ENCODE results near the gene SOHLH1.
"Not testable (repeated sequence)": the region's sequence is repeated elsewhere in the genome, so short reads cannot be mapped to it uniquely, and the experiment has no call there.

Gene SOHLH1

DNA sequence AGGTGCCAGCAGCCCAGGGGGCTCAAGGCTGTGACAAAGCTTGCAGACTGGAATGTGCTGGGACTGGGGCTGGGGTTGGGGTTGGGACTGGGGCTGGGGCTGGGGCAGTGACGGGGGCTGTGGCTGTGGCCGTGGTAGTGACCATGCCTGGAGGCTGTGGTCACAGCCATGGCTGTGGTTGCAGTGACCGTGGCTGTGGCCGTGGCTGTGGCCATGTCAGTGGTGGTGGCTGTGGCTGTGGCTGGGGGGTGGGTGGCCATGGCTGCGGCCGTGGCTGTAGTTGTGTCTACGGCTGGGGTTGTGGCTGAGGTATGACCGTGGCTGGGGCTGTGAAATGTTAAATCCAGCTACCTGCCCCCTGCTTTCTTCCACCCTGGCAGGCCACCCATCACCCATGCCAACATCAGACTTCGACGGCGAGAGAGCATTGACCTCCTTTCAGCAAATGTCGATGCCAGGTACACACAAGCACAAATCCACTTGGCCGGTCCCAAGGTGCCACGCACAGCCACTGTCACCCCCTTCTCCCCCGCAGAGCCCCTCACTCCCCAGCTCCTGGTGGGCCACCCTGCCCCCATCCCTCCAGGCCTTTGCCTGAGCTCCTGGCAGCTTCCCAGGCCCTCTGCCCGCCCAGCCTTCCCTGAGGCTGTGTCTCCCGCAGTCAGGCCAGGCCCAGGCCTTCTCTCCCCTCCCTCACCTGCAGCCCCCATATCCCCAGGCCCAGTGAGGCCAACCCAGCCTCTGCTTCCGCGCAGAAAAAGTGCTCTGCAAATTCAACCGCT, 20.9 kb downstream of the SOHLH1 start:
- no peak for DNase-seq (ENCODE audit: low read depth in 2 of 2)

DNA sequence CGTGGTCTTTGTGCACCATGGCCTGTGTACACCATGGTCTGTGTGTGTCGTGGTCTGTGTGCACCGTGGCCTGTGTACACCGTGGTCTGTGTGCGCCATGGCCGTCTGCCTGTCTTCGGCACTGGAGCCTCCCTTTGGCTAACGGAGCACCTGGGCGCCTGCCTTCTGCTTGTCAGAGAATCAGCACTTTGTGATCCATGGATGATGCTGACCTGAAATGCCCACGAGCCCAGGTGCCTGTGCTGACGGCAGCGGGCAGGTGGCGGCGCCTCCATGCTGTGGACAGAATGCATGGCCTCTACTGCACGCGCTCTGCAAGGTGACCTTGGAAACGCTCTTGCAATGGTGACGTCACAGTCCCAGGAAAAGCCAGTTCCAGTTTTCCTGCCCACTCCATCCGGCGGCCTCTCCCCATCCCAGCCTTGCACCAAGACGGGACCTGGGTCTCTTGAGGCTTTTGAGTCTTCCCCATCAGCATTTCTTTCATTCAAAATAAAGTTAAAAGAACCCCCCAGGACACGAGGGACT, 21.6 kb downstream of the SOHLH1 start:
- DNase-seq (ENCODE audit: low read depth in 2 of 2) = no peak

DNA sequence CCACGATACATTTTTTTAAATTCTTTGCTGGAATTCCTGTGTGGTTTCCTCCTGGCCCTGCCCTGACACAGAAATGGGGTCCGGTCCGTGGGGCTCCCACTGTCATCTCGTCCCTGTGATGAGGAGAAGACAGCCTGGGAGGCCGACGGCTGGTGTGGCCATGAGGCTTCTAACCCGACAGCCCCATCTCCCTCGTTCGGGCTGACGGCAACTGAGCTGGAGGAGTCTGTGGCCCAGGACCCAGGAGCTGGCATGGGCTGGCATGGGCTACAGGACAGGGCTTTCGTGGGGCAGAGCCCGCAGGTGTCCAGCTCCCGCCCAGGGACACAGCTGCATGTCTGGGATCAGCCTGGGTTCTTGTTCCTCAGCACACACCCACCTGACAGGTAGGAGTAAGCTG, 22.4 kb downstream of the SOHLH1 start:
- no peak for DNase-seq (ENCODE audit: low read depth in 2 of 2)

DNA sequence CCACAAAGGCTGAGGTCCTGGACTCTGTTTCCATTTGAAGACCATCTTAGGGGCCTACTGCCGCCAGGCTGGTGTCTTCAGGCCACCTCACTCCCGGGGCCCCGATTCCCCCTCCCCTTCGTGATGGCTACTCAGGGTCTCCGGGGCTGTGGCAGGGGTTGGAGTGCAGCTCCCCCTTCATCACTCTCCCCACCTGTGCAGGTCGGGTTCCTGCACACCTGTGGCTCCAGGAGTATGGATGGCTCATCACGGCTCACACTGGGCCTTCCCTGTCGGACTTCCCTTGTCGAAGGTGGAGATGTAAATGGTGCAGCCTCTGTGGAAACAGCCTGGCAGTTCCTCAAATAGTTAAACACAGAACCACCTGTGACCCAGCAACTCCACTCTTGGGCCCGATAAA, 24.3 kb downstream of the SOHLH1 start:
- DNase-seq (ENCODE audit: low read depth in 2 of 2) = no peak

DNA sequence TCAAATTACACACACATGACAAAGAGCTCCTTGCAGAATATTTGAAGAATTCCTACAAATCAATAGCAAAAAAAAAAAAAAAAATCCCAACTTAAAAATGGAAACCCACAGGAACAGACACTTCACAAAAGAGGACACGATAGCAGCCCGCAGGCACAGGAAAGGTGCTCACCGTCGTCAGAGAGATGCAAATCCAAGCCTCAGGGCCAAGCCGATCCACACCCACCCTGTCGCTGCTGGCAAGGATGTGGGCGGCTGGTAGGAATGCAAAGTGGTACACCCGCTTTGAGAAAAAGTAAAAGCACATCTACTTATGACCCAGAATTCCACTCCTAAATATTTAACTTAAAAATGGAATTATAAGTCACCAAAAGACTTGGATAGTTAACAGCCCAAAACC, 25.3 kb downstream of the SOHLH1 start:
- no peak for DNase-seq (ENCODE audit: low read depth in 2 of 2)

DNA sequence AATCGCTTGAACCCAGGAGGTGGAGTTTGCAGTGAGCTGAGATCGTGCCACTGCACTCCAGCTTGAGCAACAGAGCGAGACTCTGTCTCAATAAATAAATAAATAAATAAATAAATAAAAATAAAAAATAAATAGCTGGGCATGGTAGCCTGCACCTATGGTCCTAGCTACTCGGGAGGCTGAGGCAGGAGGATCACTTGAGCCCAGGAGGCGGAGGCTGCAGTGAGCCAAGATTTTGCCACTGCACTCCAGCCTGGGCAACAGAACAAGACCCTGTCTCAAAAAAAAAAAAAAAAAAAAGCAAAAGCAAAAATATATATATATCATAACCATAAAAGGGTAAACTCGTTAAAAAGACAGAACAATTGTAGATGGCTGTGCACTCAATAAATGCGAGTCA, 26.5 kb downstream of the SOHLH1 start:
- DNase-seq (ENCODE audit: low read depth in 2 of 2) = not testable (repeated sequence)

DNA sequence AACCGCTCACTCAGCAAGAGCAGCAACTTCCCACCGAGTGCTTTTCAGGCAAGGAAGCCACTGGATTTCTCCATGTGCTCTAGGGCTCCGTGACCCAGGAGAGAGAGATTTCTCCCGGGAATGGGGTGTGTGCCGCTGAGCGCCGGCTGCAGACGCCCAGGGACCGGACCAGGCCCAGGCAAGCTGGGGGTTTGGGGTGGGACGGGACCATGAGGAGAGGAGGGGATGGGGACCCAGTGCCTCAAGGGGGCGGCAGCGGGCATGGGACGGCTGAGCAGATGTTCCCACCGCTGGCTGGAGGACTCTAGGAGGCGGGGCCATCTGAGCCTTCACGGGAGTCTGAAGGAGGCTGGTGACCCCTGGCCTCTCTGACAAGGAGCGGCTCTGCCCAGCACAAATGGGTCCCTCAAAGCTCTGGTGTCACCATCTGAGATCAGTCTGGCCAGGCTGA, 27.7 kb downstream of the SOHLH1 start:
- DNase-seq (ENCODE audit: low read depth in 2 of 2) = no peak

DNA sequence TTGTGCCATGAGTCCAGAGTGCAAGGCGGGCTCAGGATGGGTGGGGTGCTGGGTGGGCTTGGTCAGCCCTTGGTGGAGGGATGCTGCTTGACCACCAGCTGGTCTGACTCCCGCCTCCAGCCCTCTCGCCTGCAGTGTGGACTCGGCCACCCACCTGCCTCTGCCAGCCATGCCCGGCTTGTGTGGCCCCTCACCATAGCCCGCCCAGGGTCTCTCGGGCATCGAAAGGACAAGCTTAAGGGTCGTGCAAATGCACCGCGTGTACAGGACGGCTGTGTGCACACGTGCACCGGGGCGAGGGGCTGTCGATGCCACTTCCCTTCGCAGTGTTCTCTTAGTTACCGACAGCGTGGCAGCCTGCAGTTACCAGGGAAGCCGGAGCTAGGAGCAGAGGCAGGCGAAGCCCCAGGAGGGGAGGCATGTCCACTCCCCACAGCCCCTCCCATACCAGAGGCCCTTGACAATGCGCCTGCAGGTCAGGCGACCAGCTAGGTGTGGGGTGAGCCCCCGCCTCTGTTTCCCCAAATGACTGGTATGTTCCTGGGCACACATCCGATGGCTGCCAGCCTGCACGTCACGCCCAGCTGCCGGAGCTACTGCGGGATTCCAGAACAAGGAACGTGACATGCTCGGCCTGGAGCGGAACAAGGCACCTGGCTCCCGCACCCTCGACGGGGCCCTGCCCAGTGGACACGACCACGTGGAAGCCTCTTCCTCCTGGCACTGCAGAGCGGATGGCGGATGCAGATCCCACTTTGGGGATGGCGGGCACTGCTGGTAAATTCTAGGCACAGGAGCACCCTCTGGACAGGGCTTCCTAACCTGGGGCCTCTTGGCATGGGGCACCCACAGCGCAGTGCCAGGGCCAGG, 28.3 kb downstream of the SOHLH1 start:
- no peak for DNase-seq (ENCODE audit: low read depth in 2 of 2)

DNA sequence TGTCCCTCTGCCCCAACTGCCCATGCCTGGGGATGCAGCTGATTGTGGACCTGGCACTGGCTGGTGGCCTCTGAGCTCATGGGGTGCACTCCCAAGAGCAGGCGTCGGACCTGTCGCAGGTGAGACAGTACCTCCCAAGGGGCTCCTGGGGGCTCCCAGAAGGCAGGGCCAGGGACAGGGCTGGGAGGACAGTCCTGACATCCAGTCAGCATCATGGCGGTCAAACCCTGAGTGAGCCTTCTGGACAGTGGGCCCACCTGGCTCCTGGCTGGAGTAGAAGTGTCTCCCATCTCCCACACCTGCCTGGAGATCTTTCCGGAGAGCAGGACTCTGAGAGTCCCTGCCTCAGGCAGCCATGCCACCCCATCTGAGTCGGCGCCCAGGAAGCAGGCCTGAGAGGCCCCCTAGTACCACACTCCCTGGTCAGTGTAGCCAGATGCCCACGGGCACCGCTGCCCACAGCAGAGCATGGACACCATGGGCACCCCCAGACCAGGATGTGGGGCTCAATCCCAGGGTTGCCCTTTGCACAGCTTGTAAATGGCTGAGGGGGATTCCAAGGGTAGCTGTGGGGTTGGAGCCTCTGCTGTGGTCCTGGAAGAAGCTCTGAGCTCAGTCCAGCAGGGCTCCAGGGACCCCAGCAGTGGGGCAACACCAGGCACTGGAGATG, 29.5 kb downstream of the SOHLH1 start:
- no peak for DNase-seq (ENCODE audit: low read depth in 2 of 2)

DNA sequence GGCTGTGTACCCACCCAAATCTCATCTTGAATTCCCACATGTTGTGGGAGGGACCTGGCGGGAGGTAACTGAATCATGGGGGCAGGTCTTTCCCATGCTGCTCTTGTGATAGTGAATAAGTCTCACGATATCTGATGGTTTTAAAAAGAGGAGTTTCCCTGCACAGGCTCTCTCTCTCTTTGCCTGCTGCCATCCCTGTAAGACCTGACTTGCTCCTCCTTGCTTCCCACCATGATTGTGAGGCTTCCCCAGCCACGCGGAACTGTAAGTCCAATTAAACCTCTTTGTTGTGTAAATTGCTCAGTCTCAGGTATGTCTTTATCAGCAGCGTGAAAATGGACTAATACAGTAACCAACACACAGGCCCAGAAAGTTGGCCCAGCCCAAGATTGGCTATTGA, 30.3 kb downstream of the SOHLH1 start:
- DNase-seq (ENCODE audit: low read depth in 2 of 2) = not testable (repeated sequence)

DNA sequence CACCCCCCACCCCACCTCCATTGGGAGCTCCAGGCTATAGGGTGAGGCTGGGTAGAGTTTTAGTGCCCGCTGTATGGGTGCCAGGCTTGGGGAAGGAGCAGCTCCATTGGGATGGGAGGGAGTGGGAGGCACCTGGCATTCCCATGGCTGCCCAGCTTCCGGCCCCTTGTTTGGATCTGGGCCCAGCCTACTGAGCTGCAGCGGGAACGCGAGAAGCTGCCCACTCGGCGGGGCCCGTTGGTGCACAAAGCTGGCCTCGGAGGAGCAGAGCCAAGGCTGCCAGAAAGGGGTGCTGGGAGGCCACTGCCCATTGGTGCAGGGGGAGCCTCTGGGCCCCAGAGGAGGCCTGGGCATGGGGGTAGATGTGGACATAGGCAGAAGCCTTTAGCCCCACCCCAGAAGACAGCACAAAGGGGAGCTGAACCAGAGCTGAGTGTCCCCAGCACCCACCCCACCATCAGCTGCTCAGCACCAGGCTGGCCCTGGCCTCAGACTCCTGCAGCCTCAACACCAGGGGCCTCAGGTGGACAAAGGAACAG, 31.7 kb downstream of the SOHLH1 start:
- DNase-seq (ENCODE audit: low read depth in 2 of 2) = no peak

DNA sequence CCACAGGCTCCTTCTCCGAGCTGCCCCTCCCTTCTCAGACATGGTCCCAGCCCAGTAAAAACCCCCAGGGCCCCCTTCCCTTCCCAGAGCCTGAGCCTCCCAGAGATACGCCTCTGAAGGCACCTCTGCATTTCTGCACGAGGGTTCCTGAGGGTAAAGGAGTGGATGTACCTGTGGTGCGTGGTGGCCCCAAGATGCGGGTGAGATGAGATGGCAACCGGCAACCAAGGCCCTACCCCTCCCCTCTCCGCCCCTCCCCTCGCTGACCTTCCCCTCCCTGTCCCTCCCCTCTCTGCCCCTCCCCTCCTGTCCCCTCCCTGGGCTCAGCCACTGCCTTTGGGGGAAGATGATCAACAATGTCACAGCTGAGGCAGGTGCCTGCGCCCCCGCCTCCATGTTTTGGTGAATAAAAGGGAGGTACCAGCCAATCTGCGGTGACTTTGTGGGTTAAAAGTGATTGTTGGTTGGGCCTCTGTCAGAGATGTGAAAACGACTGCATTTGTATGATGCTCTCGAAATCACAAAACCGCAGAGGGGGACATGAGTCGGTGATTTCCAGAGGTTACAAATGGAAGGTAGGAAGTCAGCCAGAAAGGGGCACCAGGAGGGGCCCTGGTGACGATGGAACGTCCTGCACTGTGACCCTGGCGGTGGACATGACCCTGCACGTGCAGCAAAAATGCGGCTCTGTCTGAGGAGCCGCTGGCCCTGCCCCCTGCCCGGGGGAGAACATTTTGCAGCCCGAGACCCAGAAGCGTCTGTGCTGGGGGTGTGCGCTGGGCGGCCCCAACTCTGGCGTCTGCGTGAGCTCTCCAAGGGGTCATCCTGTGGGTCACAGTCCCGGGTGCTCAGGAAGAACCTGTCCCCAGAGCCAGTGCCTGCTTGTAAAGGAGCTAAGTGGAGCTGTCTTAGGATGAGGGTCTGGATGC, 32.5 kb downstream of the SOHLH1 start:
- no peak for DNase-seq (ENCODE audit: low read depth in 2 of 2)

DNA sequence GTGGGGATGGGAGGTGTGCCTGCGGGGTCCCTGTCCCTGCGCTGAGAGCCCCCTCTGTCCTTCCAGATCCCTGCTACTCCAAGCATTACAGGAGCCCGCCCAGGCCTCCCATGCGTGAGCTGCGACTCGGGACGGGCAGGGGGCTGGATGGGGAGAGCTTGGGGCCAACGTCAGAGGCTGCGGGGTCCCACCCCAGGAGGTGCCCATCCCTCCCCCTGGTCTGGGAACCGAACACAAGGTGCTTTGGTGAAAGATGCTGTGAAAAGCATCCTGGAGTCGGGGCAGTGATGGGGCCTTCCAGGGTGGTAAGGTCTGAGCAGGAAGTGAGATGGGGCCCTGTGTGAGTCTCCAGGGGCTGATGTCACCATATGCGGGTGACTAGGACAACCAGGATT, 33.5 kb downstream of the SOHLH1 start:
- DNase-seq (ENCODE audit: low read depth in 2 of 2) = no peak

DNA sequence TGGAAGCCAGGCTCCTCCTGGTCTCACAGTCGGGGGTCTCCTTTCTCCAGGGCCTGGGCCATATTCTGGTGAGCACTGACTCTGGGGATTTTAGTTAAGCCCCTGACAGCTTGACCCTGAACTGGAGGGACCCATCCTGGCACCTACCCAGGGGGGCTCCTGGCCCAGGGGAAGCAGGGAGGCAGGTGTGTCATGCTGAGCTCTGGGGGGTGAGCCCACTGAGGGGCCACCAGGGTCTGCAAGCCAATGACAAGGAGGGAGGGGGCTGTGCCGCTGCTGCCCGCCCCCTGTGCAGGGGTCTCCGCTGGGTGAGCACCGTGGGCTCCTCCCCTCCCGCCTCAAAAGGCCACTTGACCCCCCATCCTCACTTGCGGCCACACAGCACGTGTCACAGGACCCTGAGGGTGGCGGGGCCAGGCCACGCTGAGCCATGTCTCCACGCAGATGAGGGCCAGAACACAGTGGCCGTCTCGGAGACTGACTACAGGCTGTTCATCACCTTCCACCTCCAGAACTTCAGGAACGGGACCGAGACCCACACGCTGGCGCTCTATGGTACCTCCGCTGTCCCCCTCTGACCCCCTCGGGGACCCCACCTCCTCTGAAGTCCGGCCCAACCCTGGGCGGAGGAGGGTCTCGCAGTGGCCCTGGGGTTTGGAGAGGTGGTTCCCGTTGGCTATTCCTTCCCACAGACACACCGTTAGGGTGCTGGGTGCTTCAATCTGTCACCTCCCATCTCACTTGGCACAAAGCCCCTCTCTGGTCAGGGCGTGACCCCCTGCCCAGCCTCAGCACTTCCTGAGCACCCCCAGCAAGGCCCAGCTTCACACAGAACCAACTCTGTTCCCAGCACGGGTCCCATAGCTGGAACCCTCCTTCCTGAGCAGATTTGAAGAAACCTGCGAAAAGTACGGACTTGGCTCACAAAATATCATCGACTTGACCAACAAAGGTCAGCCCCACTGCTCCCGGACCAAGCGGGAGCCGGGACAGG, 34.2 kb downstream of the SOHLH1 start:
- DNase-seq (ENCODE audit: low read depth in 2 of 2) = no peak

DNA sequence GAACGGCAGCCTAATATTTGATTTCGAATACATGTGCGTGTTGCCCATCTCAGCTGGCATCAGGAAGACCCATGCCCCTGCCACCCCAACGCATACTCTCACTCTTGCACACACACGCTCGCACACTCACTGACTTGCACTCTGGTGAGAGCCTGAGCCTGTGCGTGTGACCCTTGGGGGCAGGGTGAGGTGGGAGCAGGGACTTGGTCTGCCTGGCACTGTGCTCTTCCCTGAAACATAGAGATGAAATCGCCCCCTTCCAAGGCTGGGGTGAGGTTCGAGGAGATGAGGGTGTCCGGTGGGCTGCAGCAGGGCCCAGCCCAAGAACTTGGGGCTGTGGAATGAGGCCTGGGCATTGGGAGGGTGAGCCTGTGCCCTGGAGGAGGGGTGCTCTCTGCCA, 35.0 kb downstream of the SOHLH1 start:
- no peak for DNase-seq (ENCODE audit: low read depth in 2 of 2)

DNA sequence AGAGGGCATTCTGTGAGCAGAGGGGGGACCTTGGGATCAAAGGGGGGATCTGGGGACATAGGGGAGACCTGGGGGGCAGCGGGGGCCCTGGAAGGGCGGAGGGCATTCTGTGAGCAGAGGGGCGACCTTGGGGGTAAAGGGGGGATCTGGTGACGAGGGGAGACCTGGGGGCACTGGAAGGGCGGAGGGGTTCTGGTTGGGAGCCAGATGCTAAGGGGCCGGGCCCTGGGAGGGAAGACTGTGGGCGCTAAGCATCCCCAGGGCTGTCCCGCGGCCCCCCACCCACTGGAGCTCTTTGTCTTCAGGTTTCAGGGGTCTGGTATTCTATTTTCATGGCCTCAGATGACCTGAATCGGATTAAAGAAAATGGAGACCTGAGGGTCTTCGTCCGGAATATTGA, 35.4 kb downstream of the SOHLH1 start:
- no peak for DNase-seq (ENCODE audit: low read depth in 2 of 2)

DNA sequence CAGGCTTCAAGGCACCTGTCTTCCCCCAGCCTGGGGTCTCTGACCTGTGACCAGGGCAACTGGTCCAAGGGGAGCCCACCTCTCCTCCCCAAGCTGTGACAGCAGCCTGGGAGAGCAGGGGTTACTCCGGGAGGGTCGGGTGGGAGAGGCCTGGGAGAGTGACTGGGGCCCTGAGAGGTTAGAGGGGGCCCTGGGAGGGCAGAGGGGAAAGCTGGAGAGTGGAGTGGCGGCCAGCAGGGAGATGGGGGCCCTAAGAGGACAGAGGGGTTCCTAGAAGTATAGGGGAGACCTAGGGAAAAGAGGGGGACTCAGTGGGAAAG, 35.9 kb downstream of the SOHLH1 start:
- no peak for DNase-seq (ENCODE audit: low read depth in 2 of 2)

DNA sequence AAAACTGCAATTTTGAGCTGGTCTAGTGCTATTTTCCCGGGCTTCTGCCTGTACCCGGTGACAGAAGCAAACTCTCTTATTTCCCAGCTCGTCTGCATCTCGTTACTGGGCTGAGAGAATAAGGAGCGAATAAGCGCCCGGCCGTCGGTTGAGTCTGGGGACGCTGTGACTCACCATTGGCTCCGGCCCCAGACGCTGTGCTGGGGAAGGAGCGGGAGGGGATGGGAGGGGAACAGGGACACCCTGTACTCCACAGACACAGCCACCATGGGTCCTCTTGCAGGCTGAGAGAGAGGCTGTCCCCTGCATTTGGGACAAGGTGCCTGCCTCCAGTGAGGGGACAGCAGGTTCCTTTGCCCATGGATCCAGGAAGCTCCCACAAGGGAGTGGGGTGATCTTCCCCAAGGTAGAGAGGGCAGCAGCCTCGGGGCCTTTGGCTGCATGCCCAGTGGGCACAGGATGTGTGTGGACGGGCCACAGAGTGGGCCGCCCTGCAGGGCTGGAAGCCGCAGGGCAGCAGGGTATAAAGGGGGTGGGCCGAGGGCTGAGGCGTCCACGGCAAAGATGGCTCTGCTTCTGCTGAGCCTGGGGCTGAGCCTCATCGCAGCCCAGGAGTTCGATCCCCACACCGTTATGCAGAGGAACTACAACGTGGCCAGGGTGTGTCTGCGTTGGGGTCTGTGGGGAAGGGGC, 36.4 kb downstream of the SOHLH1 start, which contains the start of gene LCN9:
TSS of gene LCN9 (plus strand) at position 552 of the 693 bp plus-strand sequence. CDS start at position 565, 13 bp downstream.
- DNase-seq (ENCODE audit: low read depth in 2 of 2) = no peak

Measured in stimulated activated CD4-positive, alpha-beta T cell treated with anti-CD3 and anti-CD28 coated beads, Interleukin-15, amount 100 ng/mL, for 48 hours (primary cell).